GM21447 (cell line): Measurements from ENCODE around the gene SQOR.

ENCODE experiments used
- ATAC-seq: cut with Tn5 transposase; IDR thresholded peaks from one replicate; pipeline ENCODE4 v1.9.1; 2021; ENCODE audit not compliant: unreplicated experiment

Gene SQOR

DNA sequence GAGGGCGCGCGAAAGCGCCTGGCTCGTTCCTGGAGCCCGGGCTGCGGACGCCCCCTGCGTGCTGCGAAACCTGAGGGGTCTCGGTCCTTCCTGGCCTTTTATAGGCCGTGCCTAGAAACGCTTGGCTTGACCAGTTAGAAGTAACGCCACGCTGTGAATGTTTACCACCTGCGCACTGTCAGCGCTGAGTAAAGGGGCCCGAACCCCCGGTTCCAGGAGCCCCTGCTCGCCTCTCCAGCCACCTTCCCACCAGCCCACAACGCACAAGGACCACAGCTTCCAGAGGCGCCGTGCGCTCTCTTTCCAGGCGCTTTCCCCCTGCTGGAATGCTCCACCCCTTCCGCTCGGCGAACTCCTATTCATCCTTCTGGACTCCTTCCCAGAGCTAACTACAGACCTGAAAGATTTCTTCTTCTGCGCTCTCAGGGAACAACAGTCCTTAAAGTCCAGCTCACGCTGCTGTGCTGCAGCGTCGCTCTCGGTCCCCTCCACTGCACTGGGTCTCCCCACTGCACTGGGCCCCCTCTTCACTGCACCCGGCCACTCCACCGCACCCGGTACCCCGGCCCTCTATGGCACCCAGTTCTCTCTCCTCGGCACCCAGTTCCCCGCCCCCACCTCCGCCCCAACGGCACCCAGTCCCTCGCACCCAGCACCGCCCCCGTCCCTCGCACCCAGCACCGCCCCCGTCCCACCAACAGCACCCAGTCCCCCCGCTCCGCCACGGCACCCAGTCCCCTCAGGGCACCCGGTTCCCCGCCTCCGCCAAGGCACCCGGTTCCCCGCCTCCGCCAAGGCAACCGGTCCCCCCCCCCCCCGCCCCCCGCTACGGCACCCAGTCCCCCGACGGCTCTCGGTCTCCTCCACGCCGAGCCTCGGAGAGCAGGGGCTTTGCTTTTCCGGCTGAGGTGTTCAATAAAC lies 69.8 kb downstream of the SQOR start:
- peak; percentile 17 for ATAC-seq

- peak; percentile 93 for ATAC-seq
Measured at GRCh38 chr15:45705510-45706473, 71.0 kb downstream of the SQOR start.

DNA sequence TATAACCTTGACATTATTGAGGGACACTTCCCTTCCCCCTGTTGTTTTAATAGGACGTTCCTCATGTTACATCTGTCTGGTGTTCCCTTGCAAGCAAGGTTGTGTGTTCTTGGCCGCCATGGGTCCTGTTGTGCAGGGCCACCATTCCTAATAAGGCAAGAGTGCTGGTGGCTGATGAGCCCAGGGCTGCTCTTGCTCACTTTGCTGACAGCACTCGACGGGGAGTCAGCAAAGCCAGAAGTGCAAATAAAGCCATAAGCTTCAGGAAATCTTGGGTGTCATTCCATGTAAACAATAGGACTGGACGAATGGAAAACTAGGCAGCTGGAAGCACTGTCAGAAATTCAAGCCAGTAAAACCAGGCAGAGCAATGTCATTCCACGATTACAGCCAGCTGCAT lies 75.8 kb downstream of the SQOR start:
- no peak for ATAC-seq

DNA sequence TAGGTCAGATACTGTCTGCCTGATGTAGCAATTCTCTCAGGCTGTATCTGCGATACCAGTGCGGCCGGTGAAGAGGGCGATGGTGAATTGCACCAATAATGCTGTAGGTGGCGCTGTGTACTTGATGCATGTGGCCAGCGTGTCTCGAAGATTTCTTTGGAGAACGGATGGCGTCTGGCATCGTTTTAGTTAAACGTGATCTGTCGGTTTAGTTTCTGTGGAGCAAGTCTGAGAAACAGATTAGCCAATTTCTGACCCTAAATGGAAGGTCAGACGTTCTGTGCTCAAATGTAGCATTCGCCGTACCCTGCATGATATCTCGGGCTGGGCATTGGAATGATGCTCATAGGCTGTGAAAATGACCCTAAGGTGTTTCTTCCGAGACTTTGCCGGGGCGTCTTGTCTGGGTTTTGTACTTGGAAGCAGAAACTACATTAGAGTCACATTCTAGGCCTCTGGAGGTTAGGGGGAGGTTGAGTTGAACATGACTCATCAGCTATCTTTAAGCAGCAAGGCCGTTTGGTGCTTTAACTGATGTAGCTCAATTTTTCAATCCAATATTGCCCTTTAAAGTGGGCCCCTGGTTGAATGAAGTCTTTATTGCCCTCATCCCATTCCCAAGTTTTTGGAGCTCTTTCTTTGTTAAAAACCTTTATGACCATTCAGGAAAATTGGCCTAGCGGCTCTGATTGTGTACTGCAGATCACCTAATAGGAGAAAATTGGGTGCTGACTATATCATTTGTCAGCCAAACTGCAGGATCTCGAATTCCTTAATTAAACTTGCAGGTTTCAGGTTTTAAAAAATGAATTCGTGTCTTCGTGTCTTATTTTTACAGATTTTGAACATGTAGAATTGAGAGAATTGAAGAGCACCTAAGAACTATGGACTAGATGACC lies 80.0 kb downstream of the SQOR start:
- peak; percentile 55 for ATAC-seq

DNA sequence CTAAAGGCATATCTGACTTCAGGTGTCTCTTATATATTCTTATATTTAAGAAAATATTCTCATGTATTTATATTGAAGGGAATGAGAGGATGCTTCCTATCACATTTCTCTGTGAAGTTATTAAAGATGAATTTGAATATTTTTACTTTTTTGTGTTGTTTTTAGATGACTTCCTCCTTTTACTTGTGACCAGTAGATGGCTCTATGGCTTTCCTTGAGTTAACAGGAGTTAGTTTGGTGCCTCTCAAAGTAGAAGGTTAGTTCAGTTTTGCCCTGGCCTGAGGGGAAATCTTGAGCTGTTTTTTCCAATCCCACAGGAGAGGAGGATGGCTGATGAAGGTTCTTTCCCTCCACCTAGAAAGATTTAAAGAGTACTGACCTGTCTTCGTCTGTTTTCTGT lies 80.7 kb downstream of the SQOR start:
- ATAC-seq: no peak

DNA sequence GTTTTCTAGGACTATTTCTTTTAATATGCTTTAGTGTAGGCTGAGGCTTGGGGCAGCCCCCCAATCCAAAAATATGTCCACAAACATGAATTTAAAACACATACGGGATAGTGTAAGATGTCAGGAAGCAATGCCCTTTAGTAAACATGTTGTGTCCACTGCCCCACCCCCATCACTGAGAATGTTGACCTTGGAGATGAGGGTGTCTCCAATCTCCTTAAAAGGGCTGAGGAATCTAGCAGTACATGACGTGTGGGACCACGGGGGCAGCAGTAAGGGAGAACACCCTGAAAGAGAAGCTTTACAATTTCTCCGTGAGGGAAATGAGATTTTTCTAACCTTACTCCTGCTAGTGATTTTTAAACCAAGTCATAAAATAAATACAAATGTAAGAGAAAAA lies 84.7 kb downstream of the SQOR start:
- no peak for ATAC-seq

DNA sequence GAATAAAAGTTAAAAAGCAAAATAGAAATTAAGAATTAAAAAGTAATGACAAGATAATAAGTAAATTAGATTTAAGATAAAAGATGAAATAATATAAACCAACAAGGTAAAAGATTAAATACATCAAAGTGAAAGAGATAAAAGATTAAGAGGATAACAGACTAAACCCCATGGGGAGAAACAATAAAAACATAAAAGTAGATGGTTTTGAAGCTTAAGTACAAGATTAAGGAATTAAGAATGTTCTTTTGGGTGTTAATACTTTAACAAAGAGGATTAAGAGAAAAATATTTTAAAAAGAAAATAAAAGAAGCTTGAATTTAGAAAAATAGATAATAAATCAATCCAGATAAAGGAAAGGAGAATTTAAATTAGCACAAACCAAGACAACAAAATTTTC lies 85.4 kb downstream of the SQOR start:
- no peak for ATAC-seq

- ATAC-seq: no peak
Measured at GRCh38 chr15:45728641-45729040, 93.8 kb downstream of the SQOR start.

- no peak for ATAC-seq
Measured at GRCh38 chr15:45729141-45729540, 94.3 kb downstream of the SQOR start.

DNA sequence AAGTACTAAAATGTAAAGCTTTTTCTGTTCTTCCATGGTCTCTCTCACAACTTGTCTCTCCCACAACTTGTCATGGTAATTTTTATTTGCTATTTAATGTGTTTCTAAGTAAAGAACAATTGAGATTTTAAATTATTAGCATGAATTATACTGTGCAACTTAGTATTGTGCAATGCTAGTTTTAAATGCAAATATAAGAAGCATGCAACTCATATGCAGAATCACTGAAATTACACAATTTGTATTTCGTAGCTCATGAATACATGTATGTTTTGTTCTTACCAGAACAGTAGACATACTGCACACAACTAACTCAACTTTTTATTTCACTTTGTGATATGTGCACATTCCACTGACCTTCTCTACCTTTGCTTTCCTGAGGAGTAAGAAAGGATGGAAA lies 96.5 kb downstream of the SQOR start:
- ATAC-seq: no peak

DNA sequence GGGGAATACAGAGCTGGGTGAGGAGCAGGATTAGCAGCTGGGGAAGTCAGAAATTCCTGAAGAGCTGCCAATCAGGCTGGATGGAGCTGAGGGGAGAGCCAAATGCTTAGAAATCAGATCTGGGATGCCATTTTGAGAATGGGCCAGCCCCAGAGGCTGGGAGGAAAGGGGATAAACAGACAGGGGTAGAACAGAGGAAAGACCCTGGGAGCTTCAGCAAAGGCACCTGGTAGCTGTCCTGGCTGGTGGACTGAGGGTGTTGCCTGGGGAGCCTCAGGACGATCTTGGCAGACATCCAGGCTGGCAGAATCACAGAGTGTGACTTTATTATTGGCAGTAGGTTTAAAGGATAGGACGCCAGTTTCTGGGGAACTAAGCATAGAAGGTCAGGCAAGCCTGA lies 97.8 kb downstream of the SQOR start:
- no peak for ATAC-seq

DNA sequence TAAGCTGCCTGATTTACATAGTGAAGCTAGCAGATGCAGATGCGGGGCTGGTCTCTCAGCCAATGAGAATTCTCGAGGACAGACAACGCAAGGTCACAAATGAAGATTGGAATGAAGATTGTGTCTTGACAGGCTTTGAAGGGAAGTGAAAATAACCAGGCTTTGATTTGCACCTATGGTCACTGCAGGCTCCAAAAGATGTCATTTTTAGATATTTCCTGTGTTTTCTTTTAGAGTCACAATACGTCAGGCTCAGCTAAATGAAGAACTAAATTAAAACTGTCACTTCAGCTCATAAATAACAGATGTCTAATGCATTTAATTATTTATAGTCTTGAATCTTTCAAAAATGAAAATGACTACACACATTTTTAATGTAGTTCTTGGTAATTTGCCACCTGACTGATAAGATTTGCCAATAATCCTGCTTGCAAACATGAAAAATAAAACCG lies 99.5 kb downstream of the SQOR start:
- no peak for ATAC-seq
